A549 (cell line): ENCODE results near the gene CYP2D6. TPM values are rescaled to one million over a fixed set of nuclear protein-coding genes. Genes with fewer than 3 reads are reported as not detected.

Source experiments
- ATAC-seq, 2 experiments: fragments of 200-7000 bp in 1 of 2; fragments of >200 bp in 1 of 2; cut with Nextera tagmentation in 1 of 2; cut with Tn5 transposase in 1 of 2; 3 replicates each; pipeline versions ENCODE4 v1.8.0 to v1.9.1; 2018 to 2020; ENCODE audit warnings: mild to moderate bottlenecking in 1 of 2, moderate library complexity in 1 of 2
- CTCF ChIA-PET: fragments of 300-600 bp; sonication (Branson Sonifier 250); formaldehyde crosslinking; extraction: SDS; loops from one replicate; lab custom pipeline; 2021; ENCODE audit warnings: antibody characterized with exemption, inconsistent platforms; lab: Yijun Ruan, JAX
- POLR2A ChIA-PET: fragments of 350-600 bp; formaldehyde crosslinking; extraction: SDS; loops from one replicate; lab custom pipeline; 2021; ENCODE audit warnings: antibody characterized with exemption, inconsistent platforms; lab: Yijun Ruan, JAX
- DNase-seq, 2 experiments: peaks; one replicate each; pipeline versions ENCODE4 v3.0.0 to v3.0.0-alpha.2; 2011 to 2016; ENCODE audit warnings: low read depth in 1 of 2, low spot score in 1 of 2
- FAIRE-seq: peaks from 2 replicates; lab custom pipeline; 2011; peaks lifted over from hg19 to GRCh38; lab: Jason Lieb, UNC
- H3K27ac ChIP-seq, 2 experiments: fragments of >200 bp; sonication (Bioruptor Twin); formaldehyde crosslinking; 3 replicates each; pipeline ENCODE4 v1.5.1; 2016 to 2017
- H3K4me1 ChIP-seq: fragments of >200 bp; sonication (Bioruptor Twin); formaldehyde crosslinking; 3 replicates; pipeline ENCODE4 v1.6.1; 2016
- H3K4me2 ChIP-seq: fragments of >200 bp; sonication (Bioruptor Twin); formaldehyde crosslinking; 3 replicates; pipeline ENCODE4 v1.6.1; 2016
- H3K4me3 ChIP-seq: fragments of >200 bp; sonication (Bioruptor Twin); formaldehyde crosslinking; 3 replicates; pipeline ENCODE4 v1.5.1; 2016
- H3K9me3 ChIP-seq: fragments of >200 bp; sonication (Bioruptor Twin); formaldehyde crosslinking; 3 replicates; pipeline ENCODE4 v1.6.1; 2016
- ATOH8 ChIP-seq: fragments of 250-450 bp; sonication (Bioruptor Pico); IDR thresholded peaks from 2 replicates; pipeline ENCODE4 v1.5.0; 2020; ENCODE audit warnings: low read depth, mild to moderate bottlenecking, moderate library complexity
- BCL3 ChIP-seq: fragments of >200 bp; sonication (Bioruptor Twin); formaldehyde crosslinking; IDR thresholded peaks from 3 replicates; pipeline ENCODE4 v1.6.1; 2016
- BHLHE40 ChIP-seq: IDR thresholded peaks from 2 replicates; pipeline ENCODE4 v1.6.1; 2012; ENCODE audit warnings: low read depth, low read length, inconsistent platforms
- CBX2 ChIP-seq: fragments of 200-600 bp; sonication (generic); IDR thresholded peaks from 2 replicates; pipeline ENCODE4 v1.6.1; 2016; ENCODE audit warnings: low read depth, mild to moderate bottlenecking, borderline replicate concordance
- CHD2 ChIP-seq: fragments of 150-350 bp; IDR thresholded peaks from 2 replicates; pipeline ENCODE4 v1.6.1; 2014; ENCODE audit warnings: low read length; ENCODE audit not compliant: partially characterized antibody
- E2F6 ChIP-seq: IDR thresholded peaks from 2 replicates; pipeline ENCODE4 v1.6.1; 2012; ENCODE audit warnings: low read depth, borderline replicate concordance
- EHF ChIP-seq: fragments of 250-450 bp; sonication (Bioruptor Pico); IDR thresholded peaks from 2 replicates; pipeline ENCODE4 v1.5.0; 2020; ENCODE audit warnings: mild to moderate bottlenecking
- ELK1 ChIP-seq: fragments of 150-350 bp; IDR thresholded peaks from 2 replicates; pipeline ENCODE4 v1.6.1; 2014; ENCODE audit warnings: low read depth, mild to moderate bottlenecking, low read length
- EP300 ChIP-seq, 2 experiments: fragments of >200 bp; sonication (Bioruptor Twin); formaldehyde crosslinking; IDR thresholded peaks; 2 replicates in 1 of 2; 3 replicates in 1 of 2; pipeline ENCODE4 v1.6.1; 2016 to 2017
- FOSB ChIP-seq: fragments of 250-450 bp; sonication (Bioruptor Pico); IDR thresholded peaks from 2 replicates; pipeline ENCODE4 v1.5.0; 2020; ENCODE audit warnings: mild to moderate bottlenecking, moderate library complexity
- FOSL2 ChIP-seq, 2 experiments: fragments of 450-650 bp in 1 of 2; fragments of >200 bp in 1 of 2; sonication (Bioruptor Twin) in 1 of 2; formaldehyde crosslinking; IDR thresholded peaks; 2 replicates each; pipeline versions ENCODE4 v1.5.0 to v1.6.1; 2016 to 2020; ENCODE audit warnings: mild to moderate bottlenecking in 1 of 2, moderate library complexity in 1 of 2
- FOXS1 ChIP-seq: fragments of 250-450 bp; sonication (Bioruptor Pico); IDR thresholded peaks from 2 replicates; pipeline ENCODE4 v1.5.0; 2020; ENCODE audit warnings: mild to moderate bottlenecking, moderate library complexity
- GATA3 ChIP-seq: IDR thresholded peaks from 2 replicates; pipeline ENCODE4 v1.6.1; 2012; ENCODE audit warnings: borderline replicate concordance
- HDAC2 ChIP-seq: fragments of 200-600 bp; sonication (generic); IDR thresholded peaks from 2 replicates; pipeline ENCODE4 v1.6.1; 2016
- HES2 ChIP-seq: fragments of >200 bp; sonication (Bioruptor Twin); formaldehyde crosslinking; IDR thresholded peaks from 2 replicates; pipeline ENCODE4 v1.6.1; 2016
- HEYL ChIP-seq: fragments of 250-450 bp; sonication (Bioruptor Pico); IDR thresholded peaks from 2 replicates; pipeline ENCODE4 v1.8.0; 2021; ENCODE audit warnings: mild to moderate bottlenecking, moderate library complexity
- HOXB13 ChIP-seq: fragments of 250-450 bp; sonication (Bioruptor Pico); IDR thresholded peaks from 2 replicates; pipeline ENCODE4 v1.5.0; 2020; ENCODE audit warnings: low read depth, mild to moderate bottlenecking, moderate library complexity
- HOXB5 ChIP-seq: fragments of 250-450 bp; sonication (Bioruptor Pico); IDR thresholded peaks from 2 replicates; pipeline ENCODE4 v1.5.0; 2020; ENCODE audit warnings: mild to moderate bottlenecking, moderate library complexity
- JUN ChIP-seq, 2 experiments: fragments of >200 bp; sonication (Bioruptor Twin); formaldehyde crosslinking; IDR thresholded peaks; 2 replicates in 1 of 2; 3 replicates in 1 of 2; pipeline ENCODE4 v1.6.1; 2016 to 2017
- KDM1A ChIP-seq: fragments of 200-600 bp; sonication (generic); IDR thresholded peaks from 2 replicates; pipeline ENCODE4 v1.6.1; 2016; ENCODE audit warnings: low read depth, mild to moderate bottlenecking
- KDM5A ChIP-seq: fragments of 200-600 bp; sonication (generic); IDR thresholded peaks from 2 replicates; pipeline ENCODE4 v1.6.1; 2016; ENCODE audit warnings: antibody characterized with exemption, mild to moderate bottlenecking
- MAZ ChIP-seq: fragments of 150-350 bp; IDR thresholded peaks from 2 replicates; pipeline ENCODE4 v1.6.1; 2014; ENCODE audit warnings: antibody characterized with exemption, low read depth, low read length, borderline replicate concordance
- MYC ChIP-seq: IDR thresholded peaks from 2 replicates; pipeline ENCODE4 v1.6.1; 2012; ENCODE audit warnings: mild to moderate bottlenecking, inconsistent platforms, low read length, improper control_type of control experiment, borderline replicate concordance
- PHF8 ChIP-seq: fragments of 200-600 bp; sonication (generic); IDR thresholded peaks from 2 replicates; pipeline ENCODE4 v1.6.1; 2016; ENCODE audit warnings: low read depth, mild to moderate bottlenecking, antibody characterized with exemption, moderate library complexity, borderline replicate concordance
- POLR2A ChIP-seq: IDR thresholded peaks from 2 replicates; pipeline ENCODE4 v1.6.1; 2012; ENCODE audit warnings: mild to moderate bottlenecking, low read length
- RAD21 ChIP-seq, 2 experiments: fragments of >200 bp in 1 of 2; sonication (Bioruptor Twin) in 1 of 2; formaldehyde crosslinking in 1 of 2; IDR thresholded peaks in 1 of 2; conservative IDR thresholded peaks in 1 of 2; 2 replicates in 1 of 2; 3 replicates in 1 of 2; pipeline ENCODE4 v1.6.1; 2012 to 2018; ENCODE audit warnings: inconsistent platforms in 1 of 2
- RCOR1 ChIP-seq: fragments of 150-350 bp; IDR thresholded peaks from 2 replicates; pipeline ENCODE4 v1.6.1; 2014; ENCODE audit warnings: antibody characterized with exemption, low read length, low read depth
- RFX5 ChIP-seq: fragments of 450-650 bp; IDR thresholded peaks from 2 replicates; pipeline ENCODE4 v1.7.1; 2014; ENCODE audit warnings: antibody characterized with exemption, mild to moderate bottlenecking, moderate library complexity
- SMC3 ChIP-seq: fragments of >200 bp; sonication (Bioruptor Twin); formaldehyde crosslinking; IDR thresholded peaks from 3 replicates; pipeline ENCODE4 v1.6.1; 2018; ENCODE audit warnings: inconsistent platforms
- SREBF2 ChIP-seq: fragments of 450-650 bp; IDR thresholded peaks from 2 replicates; pipeline ENCODE4 v1.6.1; 2014; ENCODE audit warnings: mild to moderate bottlenecking, moderate library complexity
- TFCP2L1 ChIP-seq: fragments of 250-450 bp; sonication (Bioruptor Pico); IDR thresholded peaks from 2 replicates; pipeline ENCODE4 v1.5.0; 2021; ENCODE audit warnings: mild to moderate bottlenecking
- TP53 ChIP-seq: fragments of 250-450 bp; sonication (Bioruptor Pico); IDR thresholded peaks from 2 replicates; pipeline ENCODE4 v1.5.0; 2021; ENCODE audit warnings: mild to moderate bottlenecking, moderate library complexity
- USF2 ChIP-seq: fragments of 450-650 bp; IDR thresholded peaks from 2 replicates; pipeline ENCODE4 v1.6.1; 2014; ENCODE audit warnings: antibody characterized with exemption
- ZC3H11A ChIP-seq: fragments of 450-650 bp; IDR thresholded peaks from 2 replicates; pipeline ENCODE4 v1.6.1; 2014; ENCODE audit warnings: antibody characterized with exemption, mild to moderate bottlenecking
- ZFP36 ChIP-seq: fragments of 450-650 bp; IDR thresholded peaks from 2 replicates; pipeline ENCODE4 v1.6.1; 2014; ENCODE audit warnings: borderline replicate concordance; ENCODE audit not compliant: partially characterized antibody
- WGBS: methylation state at CpG from one replicate; pipeline ENCODE4 v1.1.6; 2017; ENCODE audit errors: missing lambda C conversion rate; 5-methylcytosine and 5-hydroxymethylcytosine counted together
- polyA plus RNA-seq, 4 experiments: library from polyadenylated mRNA; depleted of rRNA in 3 of 4; stranded (reverse); fragments of >200 nt; fragmentation: RNase III in 1 of 4; extraction: RNeasy Plus Mini Kit Qiagen cat#74134 plus additional on column Dnase treatment in 1 of 4; gene quantifications; 2 replicates in 3 of 4; 3 replicates in 1 of 4; pipeline ENCODE4 v1.2.3, GENCODE V29; 2011 to 2017

Gene CYP2D6
- polyA plus RNA-seq, 2 of the 4 experiments (the other 2 are of a cell fraction): 0.59 to 0.63 TPM

- Histone ChIP-seq H3K4me2 (peak within 1 kb of the TSS; percentile 74), H3K4me1 (peaks cover 3% of the 10 kb centered on the region; the same call in 1 of the 3 replicates), H3K27ac (peak within 1 kb of the TSS; percentile 85 to 92), H3K9me3 (peaks cover 7% of the 10 kb centered on the region; the same call in 1 of the 3 replicates), H3K4me3 (peak within 1 kb of the TSS; percentile 62)
- ChIA-PET CTCF (interaction anchor here (0.6 to 4.4 kb wide), 5 partner anchors 11 to 383 kb away, joined by 3 to 23 read pairs (median 5); partner anchors contain the start of gene NDUFA6), POLR2A (interaction anchor here (0.6 to 1.7 kb wide), 7 partner anchors 9 to 365 kb away, joined by 3 to 18 read pairs (median 3); partner anchors contain the start of genes NAGA, NDUFA6 and WBP2NL)
- FAIRE-seq: no peak
- peak; percentile 97 for DNase-seq
- 5% methylated on average over 22 of the region's 71 CpGs for WGBS
- ATAC-seq: peak; percentile 94 to 96
- TF ChIP-seq JUN (IDR thresholded peaks at IDR 0.05) (peak in 1 of 2 experiments; percentile 72; a peak in 3 of 5 replicates), MYC (peak; percentile 49; the same call in 1 of the 2 replicates), FOXS1 (peak; percentile 85), PHF8 (peak; percentile 70), E2F6 (peak; percentile 79; the same call in 1 of the 2 replicates), ATOH8 (CRISPR knock-in tag) (peak; percentile 96), CBX2 (no peak), ZFP36 (no peak), BCL3 (peak; percentile 58; the same call in 2 of the 3 replicates), TP53 (CRISPR knock-in tag) (peak; percentile 66; the same call in 1 of the 2 replicates), HES2 (no peak), HOXB13 (peak; percentile 95), HDAC2 (no peak), EP300 (IDR thresholded peaks at IDR 0.05) (no peak), ZC3H11A (no peak), BHLHE40 (no peak), GATA3 (0 out of 2 replicates have a peak, but pooled peaks have one; percentile 17), POLR2A (peak; percentile 64), USF2 (0 out of 2 replicates have a peak, but pooled peaks have one; percentile 43), FOSB (CRISPR knock-in tag) (no peak), FOSL2 (IDR thresholded peaks at IDR 0.05) (no peak), FOSL2 (CRISPR knock-in tag; IDR thresholded peaks at IDR 0.05) (no peak), HEYL (CRISPR knock-in tag) (peak; percentile 78; the same call in 1 of the 2 replicates), SMC3 (no peak), KDM5A (no peak), KDM1A (no peak), RCOR1 (no peak), TFCP2L1 (CRISPR knock-in tag) (no peak), RAD21 (conservative IDR thresholded peaks at IDR 0.05 in 1 of 2, IDR thresholded peaks at IDR 0.05 in 1 of 2) (no peak), RFX5 (no peak; the same call in 1 of the 2 replicates), MAZ (0 out of 2 replicates have a peak, but pooled peaks have one; percentile 12), CHD2 (peak; percentile 86), ELK1 (no peak), SREBF2 (no peak), HOXB5 (peak; percentile 96), EHF (CRISPR knock-in tag) (peak; percentile 81; the same call in 1 of the 2 replicates)
These were observed 51.0 kb downstream of the CYP2D6 start, which contains the start of gene SMDT1 for GRCh38 chr22:42079319-42080251. Gene SMDT1 (plus strand): TSS chr22:42079700. CDS start chr22:42079769, 69 bp downstream.
